BE2C (cell line): Measurements from ENCODE around the gene SMCO1.

ENCODE experiments used
- DNase-seq: peaks from one replicate; pipeline ENCODE4 v3.0.0-alpha.2; 2020
- H3K27me3 ChIP-seq: fragments of 250-450 bp; sonication (Bioruptor Pico); 2 replicates; pipeline ENCODE4 v1.5.1; 2020; ENCODE audit warnings: mild to moderate bottlenecking
- H3K36me3 ChIP-seq: fragments of 250-450 bp; sonication (Bioruptor Pico); 2 replicates; pipeline ENCODE4 v1.5.1; 2020; ENCODE audit warnings: mild to moderate bottlenecking
- H3K4me1 ChIP-seq: fragments of 250-450 bp; sonication (Bioruptor Pico); 2 replicates; pipeline ENCODE4 v1.5.1; 2020
- H3K4me3 ChIP-seq: 2 replicates; pipeline ENCODE4 v1.5.1; 2011; ENCODE audit warnings: low read depth, low read length
- H3K9me3 ChIP-seq: fragments of 250-450 bp; sonication (Bioruptor Pico); 2 replicates; pipeline ENCODE4 v1.5.1; 2020
- CTCF ChIP-seq: IDR thresholded peaks from 2 replicates; pipeline ENCODE4 v1.5.1; 2012; ENCODE audit warnings: mild to moderate bottlenecking, low read depth, low read length

Gene SMCO1

GRCh38 chr3:196499807-196500524, 15.2 kb downstream of the SMCO1 start:
- DNase-seq: no peak
- Histone ChIP-seq H3K4me3 (peak overlapping the region; percentile 71), H3K36me3 (peaks cover 28% of the 10 kb centered on the region), H3K9me3 (no peaks in the 10 kb centered on the region; the same call in 1 of the 2 replicates), H3K27me3 (no peaks in the 10 kb centered on the region), H3K4me1 (no peaks in the 10 kb centered on the region)
- no peak for TF ChIP-seq CTCF

- Histone ChIP-seq H3K36me3 (peaks cover 35% of the 10 kb centered on the region), H3K9me3 (no peaks in the 10 kb centered on the region; the same call in 1 of the 2 replicates), H3K4me3 (peak overlapping the region; percentile 71), H3K4me1 (no peaks in the 10 kb centered on the region), H3K27me3 (no peaks in the 10 kb centered on the region)
- no peak for TF ChIP-seq CTCF
- no peak for DNase-seq
Measured at GRCh38 chr3:196499061-196499460, 16.1 kb downstream of the SMCO1 start.

GRCh38 chr3:196498297-196498696, 16.8 kb downstream of the SMCO1 start:
- Histone ChIP-seq H3K36me3 (peaks cover 37% of the 10 kb centered on the region), H3K4me1 (no peaks in the 10 kb centered on the region), H3K4me3 (no peak overlapping the region), H3K27me3 (no peaks in the 10 kb centered on the region), H3K9me3 (no peaks in the 10 kb centered on the region; the same call in 1 of the 2 replicates)
- TF ChIP-seq CTCF: no peak
- DNase-seq: no peak

GRCh38 chr3:196496183-196496582, 19.0 kb downstream of the SMCO1 start:
- H3K4me1 ChIP-seq: no peaks in the 10 kb centered on the region
- H3K4me3 ChIP-seq: no peak overlapping the region
- no peaks in the 10 kb centered on the region for H3K27me3 ChIP-seq
- H3K36me3 ChIP-seq: peaks cover 38% of the 10 kb centered on the region
- H3K9me3 ChIP-seq: no peaks in the 10 kb centered on the region; the same call in 1 of the 2 replicates
- no peak for DNase-seq
- TF ChIP-seq CTCF: no peak

- H3K4me1 ChIP-seq: no peaks in the 10 kb centered on the region
- H3K4me3 ChIP-seq: no peak overlapping the region
- DNase-seq: no peak
- peaks cover 31% of the 10 kb centered on the region for H3K36me3 ChIP-seq
- H3K27me3 ChIP-seq: no peaks in the 10 kb centered on the region
- no peak for TF ChIP-seq CTCF
- no peaks in the 10 kb centered on the region; the same call in 1 of the 2 replicates for H3K9me3 ChIP-seq
Measured at GRCh38 chr3:196493292-196493691, 21.9 kb downstream of the SMCO1 start.

GRCh38 chr3:196492080-196492479, 23.1 kb downstream of the SMCO1 start:
- TF ChIP-seq CTCF: no peak
- Histone ChIP-seq H3K36me3 (peaks cover 37% of the 10 kb centered on the region), H3K4me1 (no peaks in the 10 kb centered on the region), H3K9me3 (no peaks in the 10 kb centered on the region; the same call in 1 of the 2 replicates), H3K4me3 (no peak overlapping the region), H3K27me3 (no peaks in the 10 kb centered on the region)
- DNase-seq: no peak
